IPS DF 4.7 (cell line): ENCODE results near the gene KCNH6.

Experiments used
- DNase-seq: peaks from one replicate; pipeline ENCODE4 v3.0.0-alpha.2; 2013; ENCODE audit warnings: low spot score; ENCODE audit errors: extremely low read depth

Gene KCNH6

DNA sequence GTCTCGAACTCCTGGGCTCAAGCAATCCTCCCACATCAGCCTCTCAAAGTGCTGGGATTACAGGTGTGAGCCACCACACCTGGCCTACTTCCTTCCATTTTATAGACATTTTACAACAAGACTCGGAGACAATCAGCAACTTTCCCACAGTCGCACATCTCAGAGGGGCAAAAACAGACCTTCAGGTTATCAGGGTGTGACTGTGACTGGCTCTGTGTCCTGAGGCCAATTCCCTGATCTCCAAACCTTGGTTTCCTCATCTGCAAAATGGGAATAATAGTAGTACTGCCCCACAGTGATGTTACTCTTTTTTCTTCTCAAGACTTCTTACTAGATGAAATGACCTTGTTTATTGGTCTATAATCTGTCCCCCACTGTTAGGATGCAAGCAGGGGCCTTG, 10.8 kb upstream of the KCNH6 start:
- no peak for DNase-seq

- no peak for DNase-seq
Measured at GRCh38 chr17:63512896-63513644, 10.1 kb upstream of the KCNH6 start.

DNA sequence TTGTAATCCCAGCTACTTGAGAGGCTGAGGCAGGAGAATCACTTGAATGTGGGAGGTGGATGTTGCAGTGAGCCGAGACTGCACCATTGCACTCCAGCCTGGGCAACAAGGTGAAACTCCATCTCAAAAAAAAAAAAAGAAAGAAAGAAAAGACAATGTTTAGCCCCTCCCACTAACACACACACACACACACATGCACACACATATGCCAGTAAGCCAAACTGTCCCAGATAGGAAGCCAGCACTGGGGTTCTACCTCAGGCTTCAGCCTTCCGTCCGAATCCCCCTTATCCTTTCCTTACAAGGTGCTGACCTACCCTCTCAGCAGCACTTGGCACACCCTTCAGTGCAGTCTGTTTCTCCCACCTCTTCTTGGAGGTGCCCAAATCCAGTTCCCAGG, 8.7 kb upstream of the KCNH6 start:
- DNase-seq: no peak

- DNase-seq: no peak
Measured at GRCh38 chr17:63514974-63515373, 8.2 kb upstream of the KCNH6 start.

DNA sequence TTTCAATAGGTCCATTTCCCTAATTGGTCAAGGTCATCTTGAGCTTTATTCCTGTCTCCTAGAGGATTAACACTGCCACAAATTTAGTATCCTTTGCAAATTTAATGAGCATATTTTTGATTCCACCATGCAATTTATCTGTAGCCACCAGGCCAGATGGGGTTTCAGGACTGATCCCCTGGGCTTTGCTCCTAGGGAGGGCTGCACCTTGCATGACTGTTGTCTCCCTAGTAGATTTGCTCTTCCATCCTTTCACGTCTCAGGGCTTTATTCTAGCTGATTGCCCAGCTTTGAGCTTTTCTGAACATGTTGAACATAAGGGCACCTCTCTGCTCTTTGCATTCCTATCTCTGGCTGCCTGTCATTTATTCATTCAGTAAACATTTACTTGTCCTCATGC, 7.7 kb upstream of the KCNH6 start:
- DNase-seq: no peak

GRCh38 chr17:63516910-63517824, 6.0 kb upstream of the KCNH6 start:
- no peak for DNase-seq

DNA sequence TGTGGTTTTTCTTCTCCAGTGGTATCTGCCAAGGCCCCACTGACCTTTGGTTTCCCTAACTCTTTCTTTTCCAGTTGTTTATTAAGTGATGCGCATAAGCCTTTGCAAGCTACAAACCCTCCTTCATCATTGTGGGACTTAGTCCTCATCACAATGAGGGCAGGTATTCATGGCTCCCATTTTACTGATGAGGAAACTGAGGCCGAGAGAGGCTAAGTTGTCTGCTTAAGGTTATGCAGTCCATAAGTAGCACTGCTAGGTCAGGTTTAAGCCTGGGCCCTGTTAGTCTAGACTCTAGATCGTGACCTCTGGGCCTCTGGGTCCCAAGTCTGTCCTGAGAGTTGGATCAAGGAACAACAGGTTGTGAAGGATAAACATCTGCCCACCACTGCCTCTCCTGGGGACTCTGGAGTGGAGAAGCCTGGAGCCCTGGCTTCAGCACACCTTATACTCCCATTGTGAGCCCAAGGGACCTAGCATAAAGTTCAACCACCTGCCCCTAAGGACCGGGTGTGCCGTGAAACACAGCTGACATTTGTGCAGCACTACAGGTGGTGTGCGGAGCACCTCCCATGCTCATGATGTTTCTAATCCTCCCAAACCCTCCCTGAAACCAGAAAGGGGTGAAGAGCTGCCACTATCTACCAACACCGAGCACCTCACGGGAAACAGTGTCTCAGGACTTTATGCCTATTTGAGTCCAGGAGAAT, 5.2 kb upstream of the KCNH6 start:
- no peak for DNase-seq

GRCh38 chr17:63519116-63519881, 3.9 kb upstream of the KCNH6 start:
- DNase-seq: no peak

DNA sequence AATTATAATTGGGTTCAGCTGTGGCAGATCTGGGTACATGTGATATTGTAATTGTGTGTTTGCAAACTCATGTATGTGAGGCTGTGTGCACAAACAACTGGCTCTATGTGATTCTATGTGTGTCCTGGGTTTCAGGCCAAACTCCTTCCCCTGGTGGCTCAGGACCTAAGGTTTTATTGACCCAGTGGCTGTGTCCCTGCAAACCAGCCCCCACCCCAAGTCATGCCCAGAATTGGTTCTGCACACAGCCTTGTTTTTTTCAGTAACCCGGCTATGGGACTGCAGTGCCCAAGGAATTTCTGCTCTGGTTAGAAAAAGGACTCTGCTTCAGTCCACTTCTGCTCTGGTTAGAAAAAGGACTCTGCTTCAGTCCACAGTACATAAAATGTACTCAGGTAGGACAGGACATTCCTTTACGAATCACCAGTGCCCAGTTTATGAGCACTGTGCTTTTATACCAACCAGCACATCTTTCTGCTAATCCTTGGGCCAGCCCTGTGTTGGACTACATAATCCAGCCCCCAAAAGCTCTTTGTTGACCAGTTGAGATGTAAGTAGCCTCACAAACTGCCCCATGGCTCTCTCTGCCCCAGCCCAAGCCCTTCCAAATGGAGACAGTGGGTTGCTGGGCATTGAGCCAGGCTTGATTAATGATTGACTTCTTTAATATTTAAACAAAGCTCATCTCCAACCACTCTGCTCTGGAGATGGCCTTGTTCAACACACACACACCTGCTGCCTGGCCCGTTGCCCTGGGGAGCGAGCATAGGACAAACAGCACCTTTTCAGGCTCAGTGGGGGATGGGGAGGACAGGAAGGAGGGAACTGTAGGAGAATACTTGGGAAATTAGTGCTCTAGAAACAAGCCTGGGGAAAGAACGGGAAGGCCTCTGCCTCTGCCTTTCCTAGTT, 2.9 kb upstream of the KCNH6 start:
- DNase-seq: no peak

GRCh38 chr17:63524051-63524450, 893 bp downstream of the KCNH6 start:
- no peak for DNase-seq

- no peak for DNase-seq
Measured at GRCh38 chr17:63525190-63525946, 2.2 kb downstream of the KCNH6 start.

- DNase-seq: no peak
Measured at GRCh38 chr17:63526861-63527260, 3.7 kb downstream of the KCNH6 start.

DNA sequence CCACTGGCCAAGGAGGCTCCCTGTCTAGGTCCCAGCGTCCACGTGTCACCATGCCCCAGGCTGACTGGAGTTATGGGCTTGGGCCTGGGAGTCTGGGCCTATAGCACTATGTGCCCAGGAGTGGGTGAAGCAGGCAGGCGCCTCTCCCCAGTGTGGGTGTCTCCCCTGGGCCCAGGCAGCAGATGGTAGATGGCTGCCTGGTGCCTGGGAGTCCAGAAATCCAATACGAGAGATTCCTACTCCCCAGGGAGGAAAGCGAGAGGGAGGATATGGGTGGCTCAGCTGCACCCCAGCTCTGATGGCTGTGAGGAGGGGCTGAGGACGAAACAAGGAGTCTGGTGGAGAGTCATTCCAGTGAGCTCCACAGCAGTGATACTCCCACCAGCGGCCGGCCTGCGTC, 5.0 kb downstream of the KCNH6 start:
- no peak for DNase-seq

DNA sequence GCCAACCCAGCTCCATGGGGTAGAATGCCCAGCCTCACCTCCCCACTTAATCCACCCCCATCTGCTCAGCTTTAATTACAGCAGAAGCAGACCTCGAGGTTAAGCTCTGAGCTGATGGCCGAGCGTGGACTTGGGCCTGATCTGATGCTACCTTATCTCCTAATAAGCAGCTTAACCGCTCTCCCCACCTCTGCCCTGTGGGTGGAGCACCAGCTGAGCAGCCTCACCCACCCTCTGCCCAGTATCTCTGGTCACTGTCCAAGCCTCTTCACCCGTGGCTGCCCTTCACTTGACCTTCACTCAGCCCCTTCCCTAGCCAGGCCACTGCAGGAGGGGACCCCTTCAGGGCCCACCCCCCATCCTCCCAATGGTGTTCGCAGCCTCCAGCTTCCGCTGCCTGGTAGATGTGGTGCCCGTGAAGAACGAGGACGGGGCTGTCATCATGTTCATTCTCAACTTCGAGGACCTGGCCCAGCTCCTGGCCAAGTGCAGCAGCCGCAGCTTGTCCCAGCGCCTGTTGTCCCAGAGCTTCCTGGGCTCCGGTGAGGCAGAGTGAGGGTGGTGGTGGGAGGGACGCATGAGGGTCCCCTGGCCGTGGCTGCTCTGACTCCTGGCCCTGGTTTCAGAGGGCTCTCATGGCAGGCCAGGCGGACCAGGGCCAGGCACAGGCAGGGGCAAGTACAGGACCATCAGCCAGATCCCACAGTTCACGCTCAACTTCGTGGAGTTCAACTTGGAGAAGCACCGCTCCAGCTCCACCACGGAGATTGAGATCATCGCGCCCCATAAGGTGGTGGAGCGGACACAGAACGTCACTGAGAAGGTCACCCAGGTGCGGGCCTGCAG, 6.8 kb downstream of the KCNH6 start:
- DNase-seq: no peak

GRCh38 chr17:63530557-63531021, 7.4 kb downstream of the KCNH6 start:
- no peak for DNase-seq

DNA sequence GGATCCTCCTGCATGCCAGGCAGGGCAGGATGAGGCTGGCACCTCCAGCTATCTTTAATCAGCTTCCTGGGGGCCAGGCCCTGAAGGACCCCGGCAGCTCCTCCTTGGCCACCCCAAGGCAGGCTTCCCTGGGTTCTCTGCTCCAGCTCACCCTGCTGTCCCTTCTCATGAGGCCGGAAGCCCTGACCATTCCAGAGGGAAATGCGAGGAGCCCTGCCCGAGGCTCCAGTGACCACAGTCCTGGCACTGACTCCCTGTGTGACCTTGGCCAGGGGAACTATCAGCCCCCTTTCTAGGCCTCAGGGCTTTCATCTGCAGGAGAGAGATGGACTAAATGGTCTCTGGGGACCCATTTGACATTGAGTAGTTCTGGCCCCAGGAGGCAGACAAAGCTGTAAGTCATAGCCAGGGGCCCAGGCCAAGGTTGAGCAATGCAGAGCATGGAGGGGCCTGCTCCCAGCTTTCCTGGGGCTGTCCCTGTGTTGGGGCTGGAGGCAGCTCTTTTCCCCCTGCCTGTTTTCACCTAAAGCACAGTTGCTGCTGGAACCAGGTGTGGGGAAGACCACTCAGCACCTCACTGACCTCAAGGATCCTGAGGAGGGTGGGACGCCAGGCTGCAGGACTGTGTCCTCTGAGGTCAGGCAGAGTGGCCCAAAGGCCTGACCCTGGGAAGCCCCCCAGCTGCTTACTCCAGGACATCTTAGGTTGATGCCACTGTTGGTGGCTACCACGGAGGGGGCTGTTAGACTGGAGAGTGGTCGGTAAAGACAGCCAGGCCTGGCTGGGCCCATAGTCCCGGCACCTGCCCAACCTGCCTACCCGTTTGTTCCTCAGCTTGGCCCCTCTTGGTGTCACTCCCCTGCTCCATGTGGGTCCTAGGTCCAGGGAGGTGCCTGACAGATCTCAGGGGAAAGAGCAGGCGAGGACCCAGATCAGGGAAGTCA, 8.1 kb downstream of the KCNH6 start:
- no peak for DNase-seq

GRCh38 chr17:63533433-63534077, 10.4 kb downstream of the KCNH6 start:
- no peak for DNase-seq
